ENCODE measurements around the gene TSPOAP1. TPM values are rescaled to one million over a fixed set of nuclear protein-coding genes. Genes with fewer than 3 reads are reported as not detected.

Gene TSPOAP1
- total and polyA plus RNA-seq, 2 of the 4 experiments (the other 2 are of a cell fraction): 0.90 to 1.6 TPM

GRCh38 chr17:58265902-58266875 lies 62.4 kb downstream of the TSPOAP1 start (continued):
- TF ChIP-seq, protein P1, sequence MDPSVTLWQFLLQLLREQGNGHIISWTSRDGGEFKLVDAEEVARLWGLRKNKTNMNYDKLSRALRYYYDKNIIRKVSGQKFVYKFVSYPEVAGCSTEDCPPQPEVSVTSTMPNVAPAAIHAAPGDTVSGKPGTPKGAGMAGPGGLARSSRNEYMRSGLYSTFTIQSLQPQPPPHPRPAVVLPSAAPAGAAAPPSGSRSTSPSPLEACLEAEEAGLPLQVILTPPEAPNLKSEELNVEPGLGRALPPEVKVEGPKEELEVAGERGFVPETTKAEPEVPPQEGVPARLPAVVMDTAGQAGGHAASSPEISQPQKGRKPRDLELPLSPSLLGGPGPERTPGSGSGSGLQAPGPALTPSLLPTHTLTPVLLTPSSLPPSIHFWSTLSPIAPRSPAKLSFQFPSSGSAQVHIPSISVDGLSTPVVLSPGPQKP (IDR thresholded peaks at IDR 0.05; ENCODE audit: borderline replicate concordance, low read depth, low read length): no peak

DNA sequence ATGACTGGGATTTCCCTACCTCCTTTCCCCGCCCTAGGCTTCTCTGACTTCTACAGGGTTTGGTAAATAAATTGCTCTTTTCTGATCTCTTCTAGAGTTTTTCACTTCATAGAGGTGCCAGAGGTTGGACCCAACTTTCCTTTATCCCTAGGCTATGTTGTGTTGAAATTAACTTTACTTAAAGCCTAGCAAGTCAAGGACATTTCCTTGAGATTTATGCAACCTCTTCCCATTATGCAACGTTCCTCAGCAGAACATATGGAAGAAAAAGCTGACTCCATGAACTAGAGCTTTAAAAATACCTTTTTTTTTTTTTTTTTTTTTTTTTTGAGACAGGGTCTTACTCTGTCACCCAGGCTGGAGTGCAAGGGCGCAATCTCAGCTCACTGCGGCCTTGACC lies 63.3 kb downstream of the TSPOAP1 start:
- no peak overlapping the region for H3K23ac ChIP-seq (ENCODE audit: low read depth, low read length)
- H2BK5ac ChIP-seq (ENCODE audit: low read depth, low read length, poor library complexity, severe bottlenecking): no peak overlapping the region
- no peak overlapping the region for H3K9ac ChIP-seq (ENCODE audit: low read depth, low read length)
- H4K5ac ChIP-seq (ENCODE audit: low read depth, low read length): no peak overlapping the region
- no peak overlapping the region for H4K91ac ChIP-seq (ENCODE audit: insufficient read depth, low read depth, low read length)
- H3K9me3 ChIP-seq (ENCODE audit: control insufficient read depth, insufficient read depth, low read length): no peaks in the 10 kb centered on the region
- intact Hi-C loops (cut with micrococcal nuclease) (no loop called here), dilution Hi-C loops (cut with HindIII; ENCODE audit: low sequenced_read_pairs, unreplicated experiment) (no loop called here), in situ Hi-C loops (cut with MboI; ENCODE audit: low sequenced_read_pairs) (no loop called here)
- H3K79me1 ChIP-seq (ENCODE audit: low read depth in 1 of 2, low read length in 2 of 2): no peaks in the 10 kb centered on the region
- H3K36me3 ChIP-seq (ENCODE audit: control insufficient read depth, insufficient read depth, low read length): no peaks in the 10 kb centered on the region
- H2BK15ac ChIP-seq (ENCODE audit: low read depth, low read length): no peak overlapping the region
- DNase-seq (no peak), ATAC-seq (ENCODE audit: low read depth) (no peak)
- no peak overlapping the region for H3K4ac ChIP-seq (ENCODE audit: low read depth, low read length)
- H3K9me1 ChIP-seq (ENCODE audit: insufficient read depth, low read length): no peaks in the 10 kb centered on the region
- WGBS, 2 experiments (ENCODE audit: extremely low coverage in 2 of 2, insufficient read length in 1 of 2): no CpG with 5 or more reads among the region's 4 CpGs
- no peak overlapping the region for H2AK9ac ChIP-seq (replicated peaks; ENCODE audit: low read depth, low read length, poor library complexity)
- no peak overlapping the region for H3K4me3 ChIP-seq (ENCODE audit: insufficient read depth, low read depth, low read length)
- H3K27me3 ChIP-seq (ENCODE audit: control insufficient read depth, insufficient read depth, low read length): peaks cover 6% of the 10 kb centered on the region
- H3K4me1 ChIP-seq (ENCODE audit: control insufficient read depth, insufficient read depth, low read length): no peaks in the 10 kb centered on the region
- ChIA-PET CTCF (interaction anchor here (0.8 kb wide), 1 partner anchor 15 kb away, joined by 3 read pairs; no protein-coding TSS in a partner anchor), POLR2A (ENCODE audit: unreplicated experiment) (no interaction called here)
- no peak overlapping the region for H3K27ac ChIP-seq (ENCODE audit: insufficient read depth, low read length)
- no peak overlapping the region for H4K8ac ChIP-seq (ENCODE audit: low read depth in 2 of 2, low read length in 2 of 2)
- no peak overlapping the region for H3K18ac ChIP-seq (ENCODE audit: low read depth, low read length)
- H2AFZ ChIP-seq (replicated peaks; ENCODE audit: low read length, poor library complexity): no peak overlapping the region
- no peaks in the 10 kb centered on the region for H4K20me1 ChIP-seq (ENCODE audit: insufficient read depth, low read length)
- H3K4me2 ChIP-seq (ENCODE audit: low read depth, low read length): no peak overlapping the region
- H2BK20ac ChIP-seq (ENCODE audit: low read depth, low read length): no peak overlapping the region
- BruUV-seq (replicated peaks): no TSS peak
- no peak overlapping the region for H3K56ac ChIP-seq (ENCODE audit: extremely low read depth, insufficient read depth, low read length)
- H2AK5ac ChIP-seq (ENCODE audit: low read depth, low read length): no peak overlapping the region
- H2BK120ac ChIP-seq (ENCODE audit: low read depth, low read length): no peak overlapping the region
- H3K14ac ChIP-seq (replicated peaks; ENCODE audit: low read depth, low read length): no peak overlapping the region
- TF ChIP-seq MXI1 (IDR thresholded peaks at IDR 0.05; ENCODE audit: borderline replicate concordance, low read depth, low read length) (no peak), RCOR1 (IDR thresholded peaks at IDR 0.05; ENCODE audit: insufficient replicate concordance, low read length) (no peak), POLR2A (IDR thresholded peaks at IDR 0.05; ENCODE audit: low read depth, low read length) (no peak), NFE2L2 (IDR thresholded peaks at IDR 0.05; ENCODE audit: low read depth, low read length) (no peak), RFX5 (IDR thresholded peaks at IDR 0.05; ENCODE audit: low read depth, low read length) (no peak), BHLHE40 (IDR thresholded peaks at IDR 0.05; ENCODE audit: low read depth, low read length) (no peak), FOS (IDR thresholded peaks at IDR 0.05; ENCODE audit: low read depth, low read length) (no peak), CEBPB (IDR thresholded peaks at IDR 0.05; ENCODE audit: low read depth, low read length) (no peak), USF2 (IDR thresholded peaks at IDR 0.05; ENCODE audit: low read depth, low read length) (no peak), RAD21 (IDR thresholded peaks at IDR 0.05; ENCODE audit: low read length) (no peak), SMC3 (IDR thresholded peaks at IDR 0.05; ENCODE audit: low read depth, low read length) (no peak)
- TF ChIP-seq, protein P2, sequence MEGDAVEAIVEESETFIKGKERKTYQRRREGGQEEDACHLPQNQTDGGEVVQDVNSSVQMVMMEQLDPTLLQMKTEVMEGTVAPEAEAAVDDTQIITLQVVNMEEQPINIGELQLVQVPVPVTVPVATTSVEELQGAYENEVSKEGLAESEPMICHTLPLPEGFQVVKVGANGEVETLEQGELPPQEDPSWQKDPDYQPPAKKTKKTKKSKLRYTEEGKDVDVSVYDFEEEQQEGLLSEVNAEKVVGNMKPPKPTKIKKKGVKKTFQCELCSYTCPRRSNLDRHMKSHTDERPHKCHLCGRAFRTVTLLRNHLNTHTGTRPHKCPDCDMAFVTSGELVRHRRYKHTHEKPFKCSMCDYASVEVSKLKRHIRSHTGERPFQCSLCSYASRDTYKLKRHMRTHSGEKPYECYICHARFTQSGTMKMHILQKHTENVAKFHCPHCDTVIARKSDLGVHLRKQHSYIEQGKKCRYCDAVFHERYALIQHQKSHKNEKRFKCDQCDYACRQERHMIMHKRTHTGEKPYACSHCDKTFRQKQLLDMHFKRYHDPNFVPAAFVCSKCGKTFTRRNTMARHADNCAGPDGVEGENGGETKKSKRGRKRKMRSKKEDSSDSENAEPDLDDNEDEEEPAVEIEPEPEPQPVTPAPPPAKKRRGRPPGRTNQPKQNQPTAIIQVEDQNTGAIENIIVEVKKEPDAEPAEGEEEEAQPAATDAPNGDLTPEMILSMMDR (conservative IDR thresholded peaks at IDR 0.05; ENCODE audit: low read depth, low read length): no peak

All from IMR-90 (cell line).